ENCODE measurements around the gene MAP1LC3A.

MAP1LC3A gene

GRCh38 chr20:34549291-34549928 lies 9.1 kb upstream of the MAP1LC3A start:
- no peak for DNase-seq (ENCODE audit: low read depth)

GRCh38 chr20:34549929-34550305 lies 8.6 kb upstream of the MAP1LC3A start:
- DNase-seq (ENCODE audit: low read depth) = no peak

- no peak for DNase-seq (ENCODE audit: low read depth)
Measured at GRCh38 chr20:34552569-34552968, 5.9 kb upstream of the MAP1LC3A start.

- DNase-seq (ENCODE audit: low read depth) = no peak
Measured at GRCh38 chr20:34553366-34553867, 5.1 kb upstream of the MAP1LC3A start.

GRCh38 chr20:34557936-34558319 lies 590 bp upstream of the MAP1LC3A start:
- no peak for DNase-seq (ENCODE audit: low read depth)

GRCh38 chr20:34559311-34560140 lies 1.0 kb downstream of the MAP1LC3A start:
- DNase-seq (ENCODE audit: low read depth) = no peak

- no peak for DNase-seq (ENCODE audit: low read depth)
Measured at GRCh38 chr20:34560141-34560523, 1.6 kb downstream of the MAP1LC3A start.

- DNase-seq (ENCODE audit: low read depth) = no peak
Measured at GRCh38 chr20:34560614-34561013, 2.1 kb downstream of the MAP1LC3A start.

GRCh38 chr20:34561661-34562060 lies 3.1 kb downstream of the MAP1LC3A start:
- no peak for DNase-seq (ENCODE audit: low read depth)

GRCh38 chr20:34562641-34563040 lies 4.1 kb downstream of the MAP1LC3A start:
- DNase-seq (ENCODE audit: low read depth) = no peak

- DNase-seq (ENCODE audit: low read depth) = no peak
Measured at GRCh38 chr20:34564833-34565232, 6.3 kb downstream of the MAP1LC3A start.

- no peak for DNase-seq (ENCODE audit: low read depth)
Measured at GRCh38 chr20:34566978-34567891, 8.7 kb downstream of the MAP1LC3A start.

GRCh38 chr20:34567892-34568865 lies 9.7 kb downstream of the MAP1LC3A start:
- no peak for DNase-seq (ENCODE audit: low read depth)

- no peak for DNase-seq (ENCODE audit: low read depth)
Measured at GRCh38 chr20:34569598-34569997, 11.1 kb downstream of the MAP1LC3A start.

- no peak for DNase-seq (ENCODE audit: low read depth)
Measured at GRCh38 chr20:34570859-34571306, 12.4 kb downstream of the MAP1LC3A start.

- no peak for DNase-seq (ENCODE audit: low read depth)
Measured at GRCh38 chr20:34571753-34572152, 13.2 kb downstream of the MAP1LC3A start.

- no peak for DNase-seq (ENCODE audit: low read depth)
Measured at GRCh38 chr20:34573541-34574300, 15.2 kb downstream of the MAP1LC3A start.

- DNase-seq (ENCODE audit: low read depth) = no peak
Measured at GRCh38 chr20:34574426-34574825, 15.9 kb downstream of the MAP1LC3A start.

- no peak for DNase-seq (ENCODE audit: low read depth)
Measured at GRCh38 chr20:34574861-34575260, 16.3 kb downstream of the MAP1LC3A start.

- DNase-seq (ENCODE audit: low read depth) = no peak
Measured at GRCh38 chr20:34575271-34575670, 16.8 kb downstream of the MAP1LC3A start.
